Parathyroid adenoma (tissue), 2 donors: ENCODE data around the gene PHACTR2.

Source experiments
- H2AFZ ChIP-seq: fragments of 300-600 bp; sonication (generic); one replicate; pipeline ENCODE4 v1.7.0; 2017; ENCODE audit warnings: antibody characterized with exemption, mild to moderate bottlenecking
- H3K27ac ChIP-seq: fragments of 300-600 bp; sonication (generic); one replicate; pipeline ENCODE4 v1.7.0; 2017
- H3K27me3 ChIP-seq: fragments of 300-600 bp; sonication (generic); one replicate; pipeline ENCODE4 v1.7.0; 2017; ENCODE audit warnings: low read length; ENCODE audit not compliant: control insufficient read depth, insufficient read depth
- H3K36me3 ChIP-seq: fragments of 300-600 bp; sonication (generic); one replicate; pipeline ENCODE4 v1.7.0; 2017; ENCODE audit warnings: low read length; ENCODE audit not compliant: control insufficient read depth, insufficient read depth
- H3K4me1 ChIP-seq: fragments of 300-600 bp; sonication (generic); one replicate; pipeline ENCODE4 v1.7.0; 2017; ENCODE audit warnings: control low read depth
- H3K4me2 ChIP-seq: fragments of 300-600 bp; sonication (generic); one replicate; pipeline ENCODE4 v1.7.0; 2017; ENCODE audit warnings: low read length
- H3K4me3 ChIP-seq: fragments of 300-600 bp; sonication (generic); one replicate; pipeline ENCODE4 v1.7.0; 2017; ENCODE audit warnings: low read depth, low read length
- H3K79me2 ChIP-seq: fragments of 300-600 bp; sonication (generic); one replicate; pipeline ENCODE4 v1.7.0; 2017; ENCODE audit warnings: control low read depth
- H3K9ac ChIP-seq: fragments of 300-600 bp; sonication (generic); one replicate; pipeline ENCODE4 v1.7.0; 2017; ENCODE audit warnings: mild to moderate bottlenecking
- H3K9me3 ChIP-seq: fragments of 300-600 bp; sonication (generic); one replicate; pipeline ENCODE4 v1.7.0; 2017; ENCODE audit warnings: low read length; ENCODE audit not compliant: control insufficient read depth
- TF ChIP-seq, protein P1 (sequence below): fragments of 300-600 bp; sonication (generic); IDR thresholded peaks from one replicate; pipeline ENCODE4 v1.7.0; 2017; ENCODE audit warnings: antibody characterized with exemption, mild to moderate bottlenecking
- donor health status: primary hyperparathyroidism.

The PHACTR2 gene

GRCh38 chr6:143699430-143699825, 21.7 kb downstream of the PHACTR2 start:
- H3K27ac ChIP-seq: no peak overlapping the region
- H3K4me3 ChIP-seq: no peak overlapping the region

DNA sequence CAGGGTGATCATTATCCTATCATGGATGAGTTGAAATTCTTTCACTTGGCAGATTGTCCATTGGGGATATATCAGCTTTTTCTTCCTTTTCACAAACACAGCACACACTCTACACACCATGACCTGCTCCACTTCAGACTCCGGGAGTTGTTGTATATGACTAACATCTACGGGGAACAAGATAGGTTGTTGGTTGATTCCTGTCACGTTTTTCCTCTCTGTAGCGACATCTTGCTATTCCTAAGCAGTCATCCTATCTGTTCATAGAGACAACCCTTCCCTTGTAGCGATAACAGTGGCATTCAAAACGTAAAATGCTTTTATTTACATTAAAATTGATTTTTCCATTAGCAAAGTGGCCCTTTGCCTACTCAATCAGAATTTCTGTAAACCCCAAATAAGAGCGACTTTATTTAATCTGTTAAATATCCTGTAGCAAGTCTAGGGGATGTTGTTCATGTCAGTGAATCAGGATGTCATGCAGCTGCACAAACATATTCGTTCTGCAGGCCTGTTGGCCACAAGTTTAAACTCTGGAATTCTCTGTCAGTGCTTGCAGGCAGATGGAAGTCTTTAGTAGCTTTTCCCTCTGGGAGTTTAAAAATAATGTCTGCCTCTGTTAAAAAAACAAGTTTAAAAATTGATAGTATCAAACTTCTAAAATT, 23.1 kb downstream of the PHACTR2 start:
- H3K9me3 ChIP-seq: no peaks in the 10 kb centered on the region
- H3K4me3 ChIP-seq: no peak overlapping the region
- H3K27ac ChIP-seq: no peak overlapping the region
- no peaks in the 10 kb centered on the region for H3K27me3 ChIP-seq
- H3K4me2 ChIP-seq: no peak overlapping the region
- no peak overlapping the region for H2AFZ ChIP-seq
- H3K36me3 ChIP-seq: no peaks in the 10 kb centered on the region
- no peak overlapping the region for H3K9ac ChIP-seq
- peaks cover 33% of the 10 kb centered on the region for H3K79me2 ChIP-seq
- H3K4me1 ChIP-seq: peaks cover 2% of the 10 kb centered on the region
- TF ChIP-seq, protein P1, sequence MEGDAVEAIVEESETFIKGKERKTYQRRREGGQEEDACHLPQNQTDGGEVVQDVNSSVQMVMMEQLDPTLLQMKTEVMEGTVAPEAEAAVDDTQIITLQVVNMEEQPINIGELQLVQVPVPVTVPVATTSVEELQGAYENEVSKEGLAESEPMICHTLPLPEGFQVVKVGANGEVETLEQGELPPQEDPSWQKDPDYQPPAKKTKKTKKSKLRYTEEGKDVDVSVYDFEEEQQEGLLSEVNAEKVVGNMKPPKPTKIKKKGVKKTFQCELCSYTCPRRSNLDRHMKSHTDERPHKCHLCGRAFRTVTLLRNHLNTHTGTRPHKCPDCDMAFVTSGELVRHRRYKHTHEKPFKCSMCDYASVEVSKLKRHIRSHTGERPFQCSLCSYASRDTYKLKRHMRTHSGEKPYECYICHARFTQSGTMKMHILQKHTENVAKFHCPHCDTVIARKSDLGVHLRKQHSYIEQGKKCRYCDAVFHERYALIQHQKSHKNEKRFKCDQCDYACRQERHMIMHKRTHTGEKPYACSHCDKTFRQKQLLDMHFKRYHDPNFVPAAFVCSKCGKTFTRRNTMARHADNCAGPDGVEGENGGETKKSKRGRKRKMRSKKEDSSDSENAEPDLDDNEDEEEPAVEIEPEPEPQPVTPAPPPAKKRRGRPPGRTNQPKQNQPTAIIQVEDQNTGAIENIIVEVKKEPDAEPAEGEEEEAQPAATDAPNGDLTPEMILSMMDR: no peak

More at GRCh38 chr6:143699430-143699825, 21.7 kb downstream of the PHACTR2 start:
- no peaks in the 10 kb centered on the region for H3K36me3 ChIP-seq
- H3K9ac ChIP-seq: no peak overlapping the region
- peaks cover 23% of the 10 kb centered on the region for H3K79me2 ChIP-seq
- TF ChIP-seq, protein P1: no peak
- H3K9me3 ChIP-seq: no peaks in the 10 kb centered on the region
- no peaks in the 10 kb centered on the region for H3K27me3 ChIP-seq
- H3K4me2 ChIP-seq: no peak overlapping the region
- H3K4me1 ChIP-seq: peaks cover 11% of the 10 kb centered on the region
- H2AFZ ChIP-seq: no peak overlapping the region

GRCh38 chr6:143701349-143702234, 23.8 kb downstream of the PHACTR2 start:
- no peak overlapping the region for H3K9ac ChIP-seq
- H3K9me3 ChIP-seq: no peaks in the 10 kb centered on the region
- TF ChIP-seq, protein P1: no peak
- H3K4me1 ChIP-seq: peaks cover 2% of the 10 kb centered on the region
- H3K27ac ChIP-seq: no peak overlapping the region
- H3K36me3 ChIP-seq: no peaks in the 10 kb centered on the region
- no peak overlapping the region for H3K4me2 ChIP-seq
- H3K79me2 ChIP-seq: peaks cover 40% of the 10 kb centered on the region
- no peak overlapping the region for H2AFZ ChIP-seq
- H3K27me3 ChIP-seq: no peaks in the 10 kb centered on the region
- no peak overlapping the region for H3K4me3 ChIP-seq

DNA sequence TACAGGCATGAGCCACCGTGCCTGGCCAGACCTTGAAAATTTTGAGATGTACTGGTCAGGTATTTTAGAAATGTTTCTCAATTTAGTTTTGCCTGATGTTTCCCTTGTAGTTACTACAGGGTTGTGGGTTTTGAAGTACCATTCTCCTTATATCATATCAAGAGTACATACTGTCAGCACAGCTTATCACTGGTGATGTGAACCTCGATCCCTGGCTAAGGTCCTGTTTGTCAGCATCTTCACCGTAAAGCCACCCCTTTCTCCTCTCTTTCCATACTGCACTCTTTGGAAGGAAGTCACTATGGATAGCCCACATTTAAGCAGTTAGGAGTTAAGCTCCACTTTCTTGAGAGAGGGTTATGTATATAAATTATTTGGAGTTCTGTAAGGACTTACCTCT, 27.8 kb downstream of the PHACTR2 start:
- Histone ChIP-seq H3K9me3 (no peaks in the 10 kb centered on the region), H3K79me2 (peaks cover 51% of the 10 kb centered on the region), H3K27me3 (no peaks in the 10 kb centered on the region), H2AFZ (no peak overlapping the region), H3K4me3 (no peak overlapping the region), H3K36me3 (no peaks in the 10 kb centered on the region), H3K4me2 (no peak overlapping the region), H3K9ac (no peak overlapping the region), H3K27ac (no peak overlapping the region), H3K4me1 (peaks cover 2% of the 10 kb centered on the region)
- TF ChIP-seq, protein P1: no peak
